Measurements from ENCODE around the gene NUDT8. TPM values are rescaled to one million over a fixed set of nuclear protein-coding genes. Genes with fewer than 3 reads are reported as not detected.
"Not testable (repeated sequence)": the region's sequence is repeated elsewhere in the genome, so short reads cannot be mapped to it uniquely, and the experiment has no call there.

The NUDT8 gene
- total RNA-seq, 1 donor from 2014 or later, result 5.9 TPM

DNA sequence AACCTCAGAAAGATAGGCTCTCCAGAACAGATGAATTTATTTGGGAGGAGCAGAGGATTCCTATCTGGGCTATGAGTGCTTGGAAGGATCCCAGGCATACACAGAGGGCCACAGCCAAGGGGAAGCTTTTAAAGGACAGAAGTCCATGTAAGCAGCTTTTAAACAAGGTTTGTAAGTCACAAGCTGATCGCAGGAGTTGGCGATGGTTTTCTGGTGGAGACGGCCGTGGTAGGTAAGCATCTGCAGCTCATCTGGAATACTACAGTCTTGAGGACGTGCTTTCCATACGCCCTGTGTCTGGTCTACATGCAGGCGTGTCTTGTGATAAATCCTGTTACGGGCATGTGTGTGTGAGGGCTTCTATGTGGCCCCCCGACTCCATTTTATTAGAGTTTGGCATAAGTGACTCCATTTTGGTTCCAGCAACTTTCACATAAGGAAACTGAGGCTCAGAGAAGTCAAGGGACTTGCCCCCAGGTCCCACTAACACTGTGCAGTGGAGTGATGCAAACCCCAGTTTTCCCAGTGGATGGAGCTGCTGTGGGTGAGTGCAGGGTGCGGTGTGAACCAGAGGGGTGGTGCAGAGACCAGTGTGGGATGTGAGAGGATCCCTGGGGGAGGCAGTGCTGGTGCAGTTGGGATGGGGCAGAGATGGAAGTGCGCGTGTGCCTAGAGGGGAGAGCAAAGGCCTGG lies 32.6 kb upstream of the NUDT8 start:
- no peak for DNase-seq (ENCODE audit: low read depth)

DNA sequence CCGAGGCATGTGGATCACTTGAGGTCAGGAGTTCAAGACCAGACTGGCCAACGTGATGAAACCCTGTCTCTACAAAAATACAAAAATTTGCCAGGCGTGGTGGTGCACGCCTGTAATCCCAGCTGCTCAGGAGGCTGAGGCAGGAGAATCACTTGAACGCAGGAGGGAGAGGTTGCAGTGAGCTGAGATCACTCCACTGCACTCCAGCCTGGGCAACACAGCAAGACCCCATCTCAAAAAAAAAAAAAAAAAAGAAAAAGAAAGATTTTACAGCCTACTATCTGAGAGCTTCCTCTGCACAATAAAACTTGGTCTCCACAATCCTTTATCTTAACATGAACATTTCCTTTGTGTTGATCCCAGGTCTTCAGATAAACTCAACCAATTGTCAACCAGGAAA lies 31.0 kb upstream of the NUDT8 start:
- not testable (repeated sequence) for DNase-seq (ENCODE audit: low read depth)

DNA sequence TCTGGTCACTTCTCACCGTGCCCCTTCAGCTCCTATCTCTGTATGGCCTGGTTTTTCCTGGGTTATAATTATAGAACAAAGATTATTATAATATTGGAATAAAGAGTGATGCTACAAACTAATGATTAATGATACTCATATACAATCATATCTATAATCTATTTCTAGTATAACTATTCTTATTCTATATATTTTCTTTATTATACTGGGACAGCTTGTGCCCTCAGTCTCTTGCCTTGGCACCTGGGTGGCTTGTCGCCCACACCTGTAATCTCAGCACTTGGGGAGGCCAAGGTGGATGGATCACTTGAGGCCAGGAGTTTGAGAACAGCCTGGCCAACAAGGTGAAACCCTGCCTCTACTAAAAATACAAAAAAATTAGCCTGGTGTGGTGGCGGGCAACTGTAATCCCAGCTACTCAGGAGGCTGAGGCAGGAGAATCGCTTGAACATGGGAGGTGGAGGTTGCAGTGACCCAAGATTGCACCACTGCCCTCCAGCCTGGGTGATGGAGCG lies 30.0 kb upstream of the NUDT8 start:
- not testable (repeated sequence) for DNase-seq (ENCODE audit: low read depth)

DNA sequence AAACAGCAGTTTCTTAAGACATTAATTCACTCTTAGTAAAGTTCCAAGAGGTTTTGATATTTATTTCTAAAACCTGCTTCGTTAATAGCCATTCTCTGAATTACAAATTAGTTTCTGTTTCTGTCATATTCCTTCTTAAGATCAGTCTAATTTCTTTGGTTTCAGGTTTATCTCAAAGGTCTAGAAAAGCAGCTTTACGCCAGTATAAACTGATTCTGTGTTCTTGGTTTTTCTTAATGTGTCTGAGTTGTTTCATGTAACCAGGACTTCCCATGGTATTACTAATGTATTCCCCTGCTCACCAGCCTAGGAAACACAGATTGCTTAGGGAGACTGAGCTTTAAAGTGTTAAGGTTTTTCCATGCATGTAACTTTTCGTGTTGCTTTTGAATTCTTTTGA lies 27.6 kb upstream of the NUDT8 start:
- no peak for DNase-seq (ENCODE audit: low read depth)

DNA sequence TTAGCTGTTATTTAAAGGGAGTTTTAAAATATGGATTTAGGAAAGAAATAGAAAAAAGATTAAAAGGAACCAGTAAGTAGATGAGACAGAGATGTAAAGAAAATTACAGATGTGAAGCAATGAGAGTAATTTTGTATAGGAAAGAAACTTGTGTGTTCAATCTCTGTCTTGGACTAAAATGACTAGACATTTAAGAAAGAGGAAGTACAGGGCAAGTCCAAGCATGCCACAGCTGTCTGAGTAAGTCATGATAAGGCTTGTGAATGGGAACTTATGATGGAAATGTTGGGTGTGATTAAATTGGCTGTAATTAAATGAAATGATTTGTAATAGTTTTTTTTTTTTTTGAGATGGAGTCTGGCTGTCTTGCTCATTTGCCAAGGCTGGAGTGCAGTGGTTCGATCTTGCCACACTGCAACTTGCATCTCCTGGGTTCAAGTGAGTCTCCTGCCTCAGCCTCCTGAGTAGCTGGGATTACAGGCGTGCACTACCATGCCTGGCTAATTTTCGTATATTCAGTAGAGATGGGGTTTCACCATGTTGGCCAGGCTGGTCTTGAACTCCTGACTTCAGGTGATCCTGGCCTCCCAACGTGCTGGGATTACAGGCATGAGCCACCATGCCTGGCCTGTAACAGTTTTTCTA lies 26.7 kb upstream of the NUDT8 start:
- no peak for DNase-seq (ENCODE audit: low read depth)

DNA sequence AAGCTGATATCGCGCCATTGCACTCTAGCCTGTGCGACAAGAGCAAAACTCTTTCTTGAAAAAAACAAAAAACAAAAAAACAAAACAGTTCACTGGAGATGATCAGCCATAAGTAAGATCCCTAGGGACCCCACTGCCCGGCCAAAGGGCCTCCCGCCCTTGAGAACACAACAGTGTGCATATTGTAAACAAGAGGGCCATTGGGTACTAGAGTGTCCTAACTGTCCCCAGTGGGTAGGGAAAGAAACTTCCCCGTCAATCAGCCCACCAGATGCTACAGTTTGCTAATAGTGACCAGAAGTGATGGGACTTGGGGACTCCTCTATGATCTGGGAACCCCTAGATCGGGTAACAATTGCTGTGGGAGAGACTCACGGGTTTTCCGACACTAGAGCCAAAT lies 24.5 kb upstream of the NUDT8 start:
- no peak for DNase-seq (ENCODE audit: low read depth)

DNA sequence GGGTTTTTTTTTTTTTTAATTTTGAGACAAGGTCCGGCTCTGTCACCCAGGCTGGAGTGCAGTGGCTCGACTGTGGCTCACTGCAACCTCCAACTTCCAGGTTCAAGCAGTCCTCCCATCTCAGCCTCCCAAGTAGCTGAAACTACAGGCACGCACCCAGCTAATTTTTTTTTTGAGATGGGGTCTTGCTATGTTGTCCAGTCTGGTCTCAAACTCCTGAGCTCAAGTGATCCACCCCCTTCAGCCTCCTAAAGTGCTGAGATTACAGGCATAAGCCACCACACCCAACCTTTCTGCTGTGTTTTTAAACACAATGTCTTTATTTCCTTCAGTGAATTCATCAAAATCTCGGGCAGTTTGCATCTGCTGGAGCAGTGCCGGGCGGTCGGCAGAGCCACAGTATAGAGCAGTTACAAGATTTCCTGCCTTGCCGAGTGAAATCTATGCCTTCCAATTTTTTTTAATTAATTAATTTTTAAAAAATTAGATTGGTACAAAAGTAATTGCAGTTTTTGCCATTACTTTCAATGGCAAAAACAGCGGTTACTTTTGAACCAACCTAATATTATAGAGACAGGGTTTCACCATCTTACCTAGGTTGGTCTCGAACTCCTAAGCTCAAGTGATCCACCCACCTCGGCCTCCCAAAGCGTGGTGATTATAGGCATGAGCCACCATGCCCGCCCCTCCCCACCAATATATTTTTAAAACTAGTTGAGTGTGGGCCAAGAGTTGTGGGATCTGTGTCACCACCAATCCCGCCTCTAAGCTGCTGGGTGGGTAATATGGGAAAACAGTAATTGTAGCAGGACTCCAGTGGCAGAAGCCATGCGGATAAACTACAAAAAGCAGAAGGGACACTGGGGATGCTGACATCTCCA lies 23.5 kb upstream of the NUDT8 start:
- DNase-seq (ENCODE audit: low read depth), result no peak

DNA sequence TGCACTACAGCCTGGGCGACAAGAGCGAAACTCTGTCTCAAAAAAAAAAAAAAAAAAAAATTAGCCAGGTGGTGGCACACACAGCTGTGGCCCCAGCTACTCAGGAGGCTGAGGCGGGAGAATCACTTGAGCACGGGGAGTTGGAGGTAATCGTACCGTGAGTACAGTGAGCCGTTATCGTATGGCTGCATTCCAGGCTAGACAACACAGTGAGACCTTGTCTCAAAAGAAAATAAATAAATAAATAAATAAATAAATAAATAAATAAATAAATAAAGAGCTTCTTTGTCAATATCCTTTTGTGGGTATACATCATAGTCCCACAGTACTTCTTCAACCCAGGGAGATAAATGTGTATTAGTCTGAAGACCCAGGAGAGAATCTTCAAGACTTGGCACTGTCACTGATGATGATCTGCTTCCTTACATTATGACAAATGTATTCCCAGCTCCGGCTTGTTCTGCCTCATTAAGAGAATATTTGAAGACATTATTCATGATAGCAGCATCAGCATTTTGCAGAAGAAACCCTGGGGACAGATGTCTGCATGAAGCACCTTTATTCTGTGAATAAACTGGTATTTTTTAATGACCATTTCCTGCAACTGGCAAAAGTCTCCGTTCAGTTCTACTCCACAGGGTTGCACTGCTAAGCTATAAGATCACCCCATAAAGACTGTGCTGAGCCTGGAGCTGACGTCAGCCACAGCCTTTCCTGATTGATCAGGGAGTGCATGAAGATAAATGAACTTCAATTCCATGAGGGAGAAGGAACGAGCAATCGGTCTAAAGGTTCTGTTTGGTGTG lies 22.4 kb upstream of the NUDT8 start:
- DNase-seq (ENCODE audit: low read depth), result no peak

DNA sequence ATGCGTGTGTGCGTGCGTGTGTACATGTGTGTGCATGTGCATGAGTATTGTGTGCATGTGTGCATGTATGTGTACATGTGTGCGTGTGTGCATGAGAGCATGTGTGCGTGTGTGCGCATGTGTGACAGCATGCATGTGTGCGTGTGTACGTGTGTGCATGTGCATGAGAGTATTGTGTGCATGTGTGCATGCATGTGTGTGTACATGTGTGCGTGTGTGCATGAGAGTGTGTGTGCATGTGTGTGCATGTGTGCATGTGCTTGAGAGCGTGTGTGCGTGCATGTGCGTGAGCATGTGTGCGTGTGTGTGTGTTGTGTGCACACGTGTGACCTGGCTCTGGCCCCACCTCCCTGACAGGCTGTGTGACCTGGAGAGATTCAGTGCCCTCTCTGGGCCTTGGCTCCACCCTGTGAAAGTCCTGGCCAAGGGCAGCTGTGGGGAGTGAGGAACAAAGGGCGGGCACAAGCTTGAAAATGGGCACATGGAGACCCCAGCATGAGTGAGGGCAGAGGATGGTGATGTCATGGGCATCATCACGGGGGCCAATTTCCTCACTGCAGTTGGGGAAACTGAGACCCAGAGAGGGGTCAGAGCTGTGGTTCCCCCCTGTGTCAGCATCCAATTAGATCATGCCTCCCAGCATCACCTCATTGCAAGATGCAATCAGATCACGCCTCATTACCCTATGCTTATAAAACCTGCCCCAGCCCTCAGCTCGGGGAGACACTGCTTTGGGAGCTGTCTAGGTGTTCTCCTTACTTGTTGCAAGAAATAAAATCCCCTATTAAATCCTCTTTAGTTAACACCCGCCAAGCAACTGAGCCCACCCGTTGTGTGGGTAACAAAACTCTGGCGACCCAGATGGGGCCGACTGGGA lies 20.1 kb upstream of the NUDT8 start:
- DNase-seq (ENCODE audit: low read depth), result no peak

DNA sequence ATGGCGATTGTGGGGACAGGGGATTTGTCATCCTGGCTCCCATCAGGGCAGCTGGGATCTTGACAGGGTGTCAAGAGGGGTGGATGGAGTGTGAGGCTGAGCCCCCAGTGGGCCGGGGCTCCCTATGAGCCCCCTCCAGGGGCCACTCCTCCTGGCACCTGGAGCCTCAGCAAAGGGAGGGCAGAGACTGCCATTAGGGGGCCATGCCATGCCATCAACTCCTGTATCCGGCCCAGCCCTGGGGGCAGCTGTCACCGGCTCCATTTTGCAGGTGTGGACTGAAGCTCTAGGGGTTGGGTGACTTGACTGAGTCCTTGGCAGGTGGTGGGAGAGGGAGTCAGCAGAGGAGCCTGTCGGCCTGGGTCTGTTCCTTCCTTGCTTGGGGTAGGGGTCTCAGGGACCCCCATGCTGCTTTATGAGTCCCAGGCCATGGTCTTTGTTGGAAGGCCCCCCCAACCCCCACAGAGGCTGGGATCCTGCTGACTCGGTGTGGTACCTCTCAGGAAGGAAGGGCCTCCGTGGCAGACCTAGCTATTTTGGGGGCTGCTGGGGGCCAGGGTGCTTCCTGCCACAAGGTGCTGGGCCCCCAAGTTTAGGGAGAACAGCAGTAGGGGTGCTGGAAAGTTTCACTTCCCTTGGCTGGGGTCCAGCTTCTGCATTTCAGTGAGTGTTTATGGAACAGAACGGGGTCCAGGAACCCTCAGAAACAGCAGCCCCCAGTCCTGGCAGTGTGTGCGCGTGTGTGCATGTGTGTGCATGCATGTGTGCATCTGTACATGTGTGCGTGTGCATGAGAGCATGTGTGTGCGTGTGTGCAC lies 19.3 kb upstream of the NUDT8 start:
- no peak for DNase-seq (ENCODE audit: low read depth)

DNA sequence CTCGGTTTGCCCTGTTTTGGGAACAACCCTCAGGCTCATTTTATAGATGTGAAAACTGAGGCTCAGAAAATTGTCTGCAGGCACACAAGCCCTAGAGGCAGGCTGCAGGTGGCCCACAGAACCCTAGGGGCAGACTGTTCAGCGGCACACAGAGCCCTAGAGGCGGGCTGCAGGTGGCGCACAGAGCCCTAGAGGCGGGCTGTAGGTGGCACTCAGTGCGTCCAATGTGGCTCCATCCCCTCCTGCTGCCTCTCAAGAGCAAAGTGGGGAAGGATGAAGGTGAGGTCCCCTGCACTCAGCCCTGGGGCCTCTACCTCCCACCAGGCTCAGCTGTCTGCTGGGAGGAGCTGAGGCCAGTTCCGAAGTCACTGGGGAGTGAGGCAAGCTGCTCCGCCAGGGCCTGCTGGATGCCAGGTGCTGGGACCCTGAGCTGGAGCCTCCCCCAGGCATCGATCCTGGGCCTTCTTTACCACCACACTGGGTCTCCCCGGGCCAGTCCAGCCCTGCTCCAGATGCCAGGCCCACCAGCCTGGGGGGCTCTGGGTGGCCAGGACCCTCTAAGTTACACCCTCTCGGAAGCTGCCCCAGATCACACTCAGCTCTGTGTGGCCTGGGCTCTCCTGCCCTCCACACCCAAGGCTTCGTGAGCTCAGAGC lies 18.5 kb upstream of the NUDT8 start:
- DNase-seq (ENCODE audit: low read depth), result no peak

DNA sequence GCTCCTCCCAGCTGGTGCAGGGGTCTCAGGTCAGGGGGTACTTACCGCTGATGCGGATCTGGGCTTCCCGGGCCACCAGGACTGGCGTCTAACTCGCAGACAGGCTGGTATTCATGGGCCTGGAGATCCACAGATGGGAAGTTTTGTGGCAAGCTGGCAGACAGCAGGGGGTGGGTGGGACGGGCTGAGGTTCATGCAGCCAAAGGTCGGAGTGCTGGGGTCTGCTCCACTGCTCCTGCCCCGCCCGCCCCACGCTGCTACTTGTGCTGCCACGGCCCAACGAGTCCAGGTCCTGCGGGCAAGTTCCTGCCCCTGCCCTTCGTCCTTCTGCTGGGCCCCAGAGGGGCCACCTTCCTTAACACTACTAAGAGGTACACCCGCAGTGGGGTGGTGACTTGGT lies 17.7 kb upstream of the NUDT8 start:
- DNase-seq (ENCODE audit: low read depth), result no peak

DNA sequence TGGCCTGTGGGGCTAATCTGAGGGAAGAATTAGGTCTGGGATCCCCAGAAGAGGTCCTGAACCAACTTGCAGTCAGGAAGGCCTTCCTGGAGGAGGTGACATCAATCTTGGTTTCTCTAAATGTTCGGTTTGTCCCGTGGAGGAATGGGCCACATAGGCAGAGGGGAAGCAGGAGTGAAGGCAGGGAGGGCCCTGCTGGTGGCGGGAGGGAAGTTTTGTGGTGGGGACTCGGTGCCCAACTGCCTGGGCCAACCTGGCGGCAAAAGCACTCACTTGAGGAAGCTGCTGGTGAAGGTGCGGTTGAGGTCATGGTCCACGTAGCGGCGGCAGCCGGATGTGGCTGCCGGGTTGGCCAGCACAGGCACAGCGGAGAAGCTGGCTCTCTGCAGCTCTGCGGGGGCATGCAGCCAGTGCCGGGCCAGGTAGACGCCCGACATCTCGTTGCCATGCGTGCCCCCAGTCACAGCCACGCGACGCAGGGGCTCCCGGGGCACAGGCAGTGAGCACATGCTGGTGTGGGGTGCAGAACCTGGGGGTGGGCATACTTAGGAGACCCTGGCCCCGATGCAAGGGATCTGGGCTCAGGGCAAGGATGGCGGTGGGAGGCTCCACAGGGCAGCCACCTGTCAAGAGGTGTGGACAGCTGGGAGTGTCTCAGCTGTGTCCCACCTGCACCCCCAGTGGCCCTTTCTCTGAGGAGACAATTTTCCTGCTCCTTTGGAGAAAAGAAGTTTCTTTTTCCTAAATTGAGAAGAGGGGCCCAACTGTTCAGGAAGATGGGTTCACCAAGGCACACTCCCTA lies 17.0 kb upstream of the NUDT8 start:
- no peak for DNase-seq (ENCODE audit: low read depth)

DNA sequence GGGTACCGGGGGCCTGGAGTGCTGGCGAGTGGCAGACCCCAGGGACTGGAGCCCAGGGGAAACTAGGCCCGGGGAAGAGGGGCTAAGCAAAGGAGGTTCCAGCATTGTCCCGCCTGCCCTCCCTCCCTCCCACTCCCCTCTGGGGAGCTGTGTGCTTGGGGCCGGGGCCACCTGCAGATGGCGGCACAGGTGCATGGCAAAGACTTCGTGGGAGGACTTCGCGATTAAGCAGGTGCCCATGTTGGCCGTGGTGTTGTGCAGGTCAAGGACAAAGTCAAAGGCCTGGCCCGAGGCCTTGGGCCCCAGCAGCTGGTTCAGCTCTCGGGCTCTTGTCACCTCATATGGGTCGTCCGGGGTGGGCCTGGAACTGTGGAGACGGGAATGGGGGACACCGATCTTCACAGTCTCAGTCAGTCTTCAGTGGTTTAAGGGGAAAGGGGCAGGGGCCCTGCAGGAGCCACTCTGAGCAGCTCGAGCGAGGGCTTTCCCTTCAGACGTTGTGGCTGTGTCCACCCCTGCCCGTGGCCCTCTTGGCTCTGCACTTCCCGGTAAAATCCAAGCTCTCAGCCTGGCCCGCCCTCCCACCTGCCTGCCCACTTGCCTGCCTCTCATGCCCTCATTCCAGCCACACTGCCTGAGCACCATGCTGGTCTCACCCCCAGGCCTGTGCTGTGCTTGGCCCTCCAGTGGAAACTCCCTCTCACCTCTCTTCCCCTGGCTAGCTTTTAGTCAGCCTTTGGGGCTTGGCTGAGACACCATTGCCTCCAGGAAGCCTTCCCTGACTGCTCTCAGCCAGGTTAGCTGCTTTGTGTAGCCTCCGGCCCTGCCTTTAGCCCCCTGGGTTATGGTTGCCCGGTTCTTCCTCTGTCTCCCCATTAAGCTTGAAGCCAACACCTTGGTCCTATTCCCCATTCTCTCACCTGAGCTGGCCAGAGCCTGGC lies 16.1 kb upstream of the NUDT8 start:
- no peak for DNase-seq (ENCODE audit: low read depth)

DNA sequence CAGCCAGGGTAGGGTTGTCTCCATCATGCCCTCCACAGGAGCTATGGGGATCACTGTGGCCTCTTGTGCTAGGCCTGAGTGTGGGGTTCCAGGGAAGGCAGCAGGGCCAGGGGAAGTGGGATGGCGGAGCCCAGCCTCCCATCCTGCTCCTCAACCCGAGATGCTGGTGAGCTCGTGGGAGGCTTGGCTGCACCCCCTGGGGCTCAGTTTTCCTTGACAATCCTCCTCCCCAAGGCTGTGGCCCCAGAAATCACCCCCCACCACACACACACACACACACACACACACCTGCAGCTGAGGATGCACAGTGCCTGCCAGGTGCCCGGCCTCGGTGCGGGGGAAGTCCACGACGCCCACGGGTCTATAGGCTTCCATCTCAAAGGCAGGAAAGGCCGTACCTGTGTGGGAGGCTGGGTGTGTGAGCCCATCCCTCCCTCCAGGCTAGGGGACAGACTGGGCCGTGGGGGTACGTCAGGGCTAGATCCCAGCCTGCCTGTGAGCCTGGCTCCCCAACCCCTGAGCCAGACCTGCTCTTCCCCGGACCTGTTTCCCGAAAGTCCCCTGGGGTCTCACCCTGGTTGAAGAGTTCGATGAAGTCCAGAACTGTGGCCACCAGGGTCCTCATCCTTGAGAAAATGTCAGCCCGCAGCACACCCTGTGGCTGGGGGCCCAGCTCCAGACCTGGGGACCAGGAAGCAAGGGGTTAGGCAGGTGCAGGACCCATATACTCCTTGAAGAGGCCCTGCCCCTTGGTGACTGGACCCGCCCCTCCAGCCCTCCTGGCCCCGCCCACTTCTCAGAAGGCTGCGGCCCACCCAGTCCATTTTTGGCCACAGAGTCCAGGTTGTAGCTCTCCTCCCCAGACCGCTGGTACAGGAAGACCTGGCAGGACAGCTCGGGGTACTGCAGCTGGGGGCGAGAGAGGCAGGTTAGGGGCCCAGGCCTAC lies 15.0 kb upstream of the NUDT8 start:
- DNase-seq (ENCODE audit: low read depth), result no peak

DNA sequence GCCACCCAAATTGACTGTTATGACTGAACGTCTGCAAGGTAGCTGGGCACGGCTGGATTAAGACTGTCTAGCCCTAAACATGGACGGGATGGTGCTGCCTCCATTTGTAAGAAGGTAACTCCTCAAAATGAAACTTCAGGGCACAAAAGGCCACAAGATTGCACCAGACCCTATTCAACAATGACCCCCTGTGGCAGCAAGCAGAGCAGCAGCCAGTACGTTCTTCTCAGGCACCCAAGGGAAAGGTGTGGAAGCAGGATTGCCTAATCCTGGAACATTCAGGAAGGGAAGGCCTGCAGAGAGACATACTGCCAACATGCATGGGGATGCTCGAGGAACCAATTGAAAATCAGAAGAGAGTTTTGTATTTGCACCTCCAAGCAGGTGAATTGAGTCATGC lies 14.3 kb upstream of the NUDT8 start:
- no peak for DNase-seq (ENCODE audit: low read depth)
